H9 (cell line): ENCODE measurements around the gene RUNX1. TPM values are rescaled to one million over a fixed set of nuclear protein-coding genes. Genes with fewer than 3 reads are reported as not detected.

Experiments
- DNase-seq: peaks from one replicate; pipeline ENCODE4 v3.0.0-alpha.2; 2017
- H2AFZ ChIP-seq: one replicate; pipeline ENCODE4 v1.6.1; 2013; ENCODE audit warnings: mild to moderate bottlenecking, low read length, control low read depth, moderate library complexity
- H2AK5ac ChIP-seq: 2 replicates; pipeline ENCODE4 v1.6.1; 2013; ENCODE audit warnings: low read length, control low read depth, mixed read lengths; ENCODE audit not compliant: insufficient read length
- H2BK120ac ChIP-seq: one replicate; pipeline ENCODE4 v1.6.1; 2013; ENCODE audit warnings: low read depth, mild to moderate bottlenecking, low read length, control low read depth, inconsistent platforms; ENCODE audit not compliant: poor library complexity, severe bottlenecking
- H2BK12ac ChIP-seq: 2 replicates; pipeline ENCODE4 v1.6.1; 2013; ENCODE audit warnings: low read length, control low read depth, mixed read lengths, low read depth; ENCODE audit not compliant: insufficient read length
- H2BK15ac ChIP-seq: 2 replicates; pipeline ENCODE4 v1.6.1; 2013; ENCODE audit warnings: low read depth, low read length, control low read depth
- H2BK20ac ChIP-seq: one replicate; pipeline ENCODE4 v1.6.1; 2013; ENCODE audit warnings: low read depth, mild to moderate bottlenecking, low read length, control low read depth, inconsistent platforms; ENCODE audit not compliant: poor library complexity, severe bottlenecking
- H2BK5ac ChIP-seq: 2 replicates; pipeline ENCODE4 v1.6.1; 2013; ENCODE audit warnings: low read length, control low read depth, mixed read lengths; ENCODE audit not compliant: insufficient read length
- H3K14ac ChIP-seq: 2 replicates; pipeline ENCODE4 v1.6.1; 2013; ENCODE audit warnings: low read length, control low read depth; ENCODE audit not compliant: insufficient read depth
- H3K18ac ChIP-seq: 2 replicates; pipeline ENCODE4 v1.6.1; 2013; ENCODE audit warnings: low read depth, mild to moderate bottlenecking, mixed read lengths, low read length, control low read depth; ENCODE audit not compliant: insufficient read length
- H3K23ac ChIP-seq: 2 replicates; pipeline ENCODE4 v1.6.1; 2013; ENCODE audit warnings: low read length, control low read depth, mixed read lengths, low read depth; ENCODE audit not compliant: insufficient read length
- H3K23me2 ChIP-seq: 2 replicates; pipeline ENCODE4 v1.6.1; 2013; ENCODE audit warnings: low read depth, mild to moderate bottlenecking, mixed read lengths, low read length, control low read depth; ENCODE audit not compliant: insufficient read length, poor library complexity, severe bottlenecking
- H3K27ac ChIP-seq: 2 replicates; pipeline ENCODE4 v1.5.1; 2013; ENCODE audit warnings: low read length, control low read depth, mixed read lengths, low read depth; ENCODE audit not compliant: insufficient read length
- H3K27me3 ChIP-seq: 2 replicates; pipeline ENCODE4 v1.6.1; 2013; ENCODE audit warnings: low read length, control low read depth, inconsistent platforms; ENCODE audit not compliant: insufficient read depth
- H3K4ac ChIP-seq: 2 replicates; pipeline ENCODE4 v1.6.1; 2013; ENCODE audit warnings: low read depth, mild to moderate bottlenecking, control low read depth, inconsistent platforms, low read length, moderate library complexity
- H3K4me1 ChIP-seq: 2 replicates; pipeline ENCODE4 v1.6.1; 2013; ENCODE audit warnings: low read length, control low read depth, inconsistent platforms; ENCODE audit not compliant: insufficient read depth
- H3K4me2 ChIP-seq: 2 replicates; pipeline ENCODE4 v1.6.1; 2013; ENCODE audit warnings: low read length, control low read depth, mixed read lengths; ENCODE audit not compliant: insufficient read length, insufficient read depth
- H3K56ac ChIP-seq: 2 replicates; pipeline ENCODE4 v1.6.1; 2013; ENCODE audit warnings: low read depth, mild to moderate bottlenecking, mixed read lengths, low read length, control low read depth; ENCODE audit not compliant: insufficient read length
- H3K79me1 ChIP-seq: 2 replicates; pipeline ENCODE4 v1.6.1; 2013; ENCODE audit warnings: low read depth, mild to moderate bottlenecking, moderate library complexity, low read length, control low read depth, inconsistent platforms; ENCODE audit not compliant: insufficient read depth, poor library complexity, severe bottlenecking
- H3K79me2 ChIP-seq: 2 replicates; pipeline ENCODE4 v1.6.1; 2013; ENCODE audit warnings: low read length, control low read depth, inconsistent platforms; ENCODE audit not compliant: insufficient read depth
- H3K9ac ChIP-seq: 2 replicates; pipeline ENCODE4 v1.6.1; 2013; ENCODE audit warnings: low read length, control low read depth, mixed read lengths; ENCODE audit not compliant: insufficient read length; ENCODE audit errors: extremely low read depth
- H3K9me3 ChIP-seq: one replicate; pipeline ENCODE4 v1.6.1; 2013; ENCODE audit warnings: low read depth, low read length, inconsistent platforms; ENCODE audit not compliant: control insufficient read depth
- H3T11ph ChIP-seq: one replicate; pipeline ENCODE4 v1.6.1; 2013; ENCODE audit warnings: mild to moderate bottlenecking, low read length, control low read depth, inconsistent platforms
- H4K20me1 ChIP-seq: one replicate; pipeline ENCODE4 v1.6.1; 2013; ENCODE audit not compliant: control insufficient read depth, insufficient read length, insufficient read depth
- H4K5ac ChIP-seq: 2 replicates; pipeline ENCODE4 v1.6.1; 2013; ENCODE audit warnings: low read depth, mild to moderate bottlenecking, mixed read lengths, low read length, control low read depth; ENCODE audit not compliant: insufficient read length
- H4K8ac ChIP-seq: replicated peaks from 2 replicates; pipeline ENCODE4 v1.6.1; 2013; ENCODE audit warnings: low read length, control low read depth, mixed read lengths, low read depth; ENCODE audit not compliant: insufficient read length
- H4K91ac ChIP-seq: 2 replicates; pipeline ENCODE4 v1.6.1; 2013; ENCODE audit warnings: low read depth, mild to moderate bottlenecking, moderate library complexity, mixed read lengths, low read length, control low read depth; ENCODE audit not compliant: insufficient read length
- H3K27ac Mint-ChIP-seq, 3 experiments: 2 replicates in 2 of 3; 3 replicates in 1 of 3; pipeline ENCODE4 v1.8.0; 2020 to 2021; ENCODE audit warnings: mixed read lengths in 3 of 3, mild to moderate bottlenecking in 1 of 3, moderate library complexity in 1 of 3
- H3K27me3 Mint-ChIP-seq: 2 replicates; pipeline ENCODE4 v1.8.0; 2021; ENCODE audit warnings: low read depth, mild to moderate bottlenecking, moderate library complexity, mixed read lengths
- H3K36me3 Mint-ChIP-seq, 3 experiments: 2 replicates in 2 of 3; 3 replicates in 1 of 3; pipeline ENCODE4 v1.8.0; 2020 to 2021; ENCODE audit warnings: low read depth in 3 of 3, mixed read lengths in 3 of 3; ENCODE audit not compliant: insufficient read depth in 1 of 3
- H3K4me1 Mint-ChIP-seq, 2 experiments: 2 replicates each; pipeline ENCODE4 v1.8.0; 2020; ENCODE audit warnings: mixed read lengths in 2 of 2
- H3K4me3 Mint-ChIP-seq, 2 experiments: 2 replicates in 1 of 2; 3 replicates in 1 of 2; pipeline ENCODE4 v1.8.0; 2020 to 2021; ENCODE audit warnings: mild to moderate bottlenecking in 2 of 2, mixed read lengths in 2 of 2, moderate library complexity in 1 of 2
- H3K9me3 Mint-ChIP-seq, 2 experiments: 2 replicates in 1 of 2; 3 replicates in 1 of 2; pipeline ENCODE4 v1.8.0; 2020; ENCODE audit warnings: mild to moderate bottlenecking in 2 of 2, mixed read lengths in 2 of 2, moderate library complexity in 1 of 2
- WGBS: extraction: QIAGEN DNeasy Blood & Tissue Kit; methylation state at CpG from one replicate; pipeline ENCODE4 v1.1.7; 2013; ENCODE audit warnings: missing lambda C conversion rate, low lambda C conversion rate, mixed read lengths; ENCODE audit not compliant: insufficient read length; ENCODE audit errors: extremely low coverage; 5-methylcytosine and 5-hydroxymethylcytosine counted together
- total RNA-seq: library from RNA; stranded (reverse); gene quantifications from 2 replicates; pipeline ENCODE4 v1.2.1, GENCODE V29; 2021
- TF ChIP-seq, protein P1 (sequence below): fragments of 200-600 bp; sonication (generic); conservative IDR thresholded peaks from 3 replicates; pipeline ENCODE4 v1.8.0; 2021; ENCODE audit warnings: antibody characterized with exemption, mild to moderate bottlenecking

RUNX1 gene
- total RNA-seq, 1 experiment from 2014 or later = 0.72 TPM

GRCh38 chr21:35039595-35040289 is 9.4 kb downstream of the RUNX1 start:
- H3K4me1 Mint-ChIP-seq = peaks cover 12 to 16% of the 10 kb centered on the region in 2 experiments
- no peak overlapping the region for H3K27ac Mint-ChIP-seq
- no peak overlapping the region for H3K27ac ChIP-seq
- DNase-seq = no peak
- no peak overlapping the region for H2BK5ac ChIP-seq
- H2AFZ ChIP-seq = no peak overlapping the region
- H4K5ac ChIP-seq = no peak overlapping the region
- no peak overlapping the region for H3K4me3 Mint-ChIP-seq
- no peak overlapping the region for H2BK20ac ChIP-seq
- no peak overlapping the region for H3K14ac ChIP-seq
- no peak overlapping the region for H3K18ac ChIP-seq
- H2AK5ac ChIP-seq = no peak overlapping the region
- H3K36me3 Mint-ChIP-seq = no peaks in the 10 kb centered on the region
- no peak overlapping the region for H2BK12ac ChIP-seq
- TF ChIP-seq, protein P1, sequence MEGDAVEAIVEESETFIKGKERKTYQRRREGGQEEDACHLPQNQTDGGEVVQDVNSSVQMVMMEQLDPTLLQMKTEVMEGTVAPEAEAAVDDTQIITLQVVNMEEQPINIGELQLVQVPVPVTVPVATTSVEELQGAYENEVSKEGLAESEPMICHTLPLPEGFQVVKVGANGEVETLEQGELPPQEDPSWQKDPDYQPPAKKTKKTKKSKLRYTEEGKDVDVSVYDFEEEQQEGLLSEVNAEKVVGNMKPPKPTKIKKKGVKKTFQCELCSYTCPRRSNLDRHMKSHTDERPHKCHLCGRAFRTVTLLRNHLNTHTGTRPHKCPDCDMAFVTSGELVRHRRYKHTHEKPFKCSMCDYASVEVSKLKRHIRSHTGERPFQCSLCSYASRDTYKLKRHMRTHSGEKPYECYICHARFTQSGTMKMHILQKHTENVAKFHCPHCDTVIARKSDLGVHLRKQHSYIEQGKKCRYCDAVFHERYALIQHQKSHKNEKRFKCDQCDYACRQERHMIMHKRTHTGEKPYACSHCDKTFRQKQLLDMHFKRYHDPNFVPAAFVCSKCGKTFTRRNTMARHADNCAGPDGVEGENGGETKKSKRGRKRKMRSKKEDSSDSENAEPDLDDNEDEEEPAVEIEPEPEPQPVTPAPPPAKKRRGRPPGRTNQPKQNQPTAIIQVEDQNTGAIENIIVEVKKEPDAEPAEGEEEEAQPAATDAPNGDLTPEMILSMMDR = no peak
- no peak overlapping the region for H3K23ac ChIP-seq
- H3K9ac ChIP-seq = no peak overlapping the region
- no peak overlapping the region for H3K56ac ChIP-seq
- no peak overlapping the region for H4K91ac ChIP-seq
- H3K23me2 ChIP-seq = no peaks in the 10 kb centered on the region
- H4K8ac ChIP-seq = no peak overlapping the region
- peaks cover 1% of the 10 kb centered on the region for H3K27me3 Mint-ChIP-seq
- no peak overlapping the region for H3T11ph ChIP-seq
- no peaks in the 10 kb centered on the region for H4K20me1 ChIP-seq
- H2BK120ac ChIP-seq = no peak overlapping the region
- no peaks in the 10 kb centered on the region for H3K9me3 ChIP-seq
- no peaks in the 10 kb centered on the region for H3K27me3 ChIP-seq
- H3K79me2 ChIP-seq = no peaks in the 10 kb centered on the region
- no peak overlapping the region for H3K4me2 ChIP-seq
- no CpG with 5 or more reads among the region's 3 CpGs for WGBS
- no peaks in the 10 kb centered on the region for H3K9me3 Mint-ChIP-seq
- H2BK15ac ChIP-seq = no peak overlapping the region
- H3K4ac ChIP-seq = no peak overlapping the region
- H3K79me1 ChIP-seq = no peaks in the 10 kb centered on the region
- H3K4me1 ChIP-seq = no peaks in the 10 kb centered on the region
